Ishikawa (cell line): ENCODE results near the gene GCH1.

Experiments
- CEBPB ChIP-seq: IDR thresholded peaks from 2 replicates; pipeline ENCODE4 v1.6.1; 2012
- CREB1 ChIP-seq: IDR thresholded peaks from 2 replicates; pipeline ENCODE4 v1.6.1; 2012; ENCODE audit warnings: low read depth
- EGR1 ChIP-seq: IDR thresholded peaks from 2 replicates; pipeline ENCODE4 v1.6.1; 2012
- EP300 ChIP-seq: IDR thresholded peaks from 2 replicates; pipeline ENCODE4 v1.6.1; 2012; ENCODE audit warnings: borderline replicate concordance
- FOXM1 ChIP-seq: IDR thresholded peaks from 2 replicates; pipeline ENCODE4 v1.6.1; 2012; ENCODE audit warnings: low read depth, borderline replicate concordance
- MAX ChIP-seq: IDR thresholded peaks from 2 replicates; pipeline ENCODE4 v1.6.1; 2012
- NFIC ChIP-seq: IDR thresholded peaks from 2 replicates; pipeline ENCODE4 v1.6.1; 2012
- RAD21 ChIP-seq: IDR thresholded peaks from 2 replicates; pipeline ENCODE4 v1.6.1; 2012; ENCODE audit warnings: low read depth
- REST ChIP-seq: IDR thresholded peaks from 2 replicates; pipeline ENCODE4 v1.6.1; 2012; ENCODE audit warnings: low read depth, mild to moderate bottlenecking
- TAF1 ChIP-seq: IDR thresholded peaks from 2 replicates; pipeline ENCODE4 v1.6.1; 2012; ENCODE audit warnings: low read depth, mild to moderate bottlenecking
- TCF12 ChIP-seq: IDR thresholded peaks from 2 replicates; pipeline ENCODE4 v1.6.1; 2012; ENCODE audit warnings: low read depth
- TEAD4 ChIP-seq: IDR thresholded peaks from 2 replicates; pipeline ENCODE4 v1.6.1; 2012
- USF1 ChIP-seq: IDR thresholded peaks from 2 replicates; pipeline ENCODE4 v1.6.1; 2012
- YY1 ChIP-seq: IDR thresholded peaks from 2 replicates; pipeline ENCODE4 v1.6.1; 2012; ENCODE audit warnings: low read depth
- ZBTB7A ChIP-seq: IDR thresholded peaks from 2 replicates; pipeline ENCODE4 v1.6.1; 2012; ENCODE audit warnings: low read depth

Gene GCH1

GRCh38 chr14:54815515-54815914 lies 87.1 kb downstream of the GCH1 start:
- TF ChIP-seq CREB1 (no peak), ZBTB7A (no peak), RAD21 (no peak), TCF12 (no peak), MAX (no peak)

- no peak for TF ChIP-seq TCF12
- TF ChIP-seq CEBPB: no peak
- no peak for TF ChIP-seq REST
- TF ChIP-seq EGR1: no peak
- TF ChIP-seq YY1: no peak
- no peak for TF ChIP-seq RAD21
- TF ChIP-seq TEAD4: no peak
- TF ChIP-seq MAX: no peak
- no peak for TF ChIP-seq USF1
- no peak for TF ChIP-seq ZBTB7A
- TF ChIP-seq CREB1: no peak
- TF ChIP-seq EP300: no peak
- no peak for TF ChIP-seq NFIC
- TF ChIP-seq TAF1: no peak
- TF ChIP-seq FOXM1: no peak
Measured at GRCh38 chr14:54815016-54815415, 87.6 kb downstream of the GCH1 start.

GRCh38 chr14:54814076-54814475 lies 88.5 kb downstream of the GCH1 start:
- no peak for TF ChIP-seq CREB1

GRCh38 chr14:54813081-54813480 lies 89.5 kb downstream of the GCH1 start:
- TF ChIP-seq YY1 (no peak), TEAD4 (no peak), REST (no peak)

GRCh38 chr14:54812617-54813016 lies 90.0 kb downstream of the GCH1 start:
- TF ChIP-seq TCF12 (no peak), CEBPB (no peak), EGR1 (no peak), EP300 (no peak), CREB1 (no peak), USF1 (no peak)

- TF ChIP-seq TAF1 (no peak), MAX (no peak), FOXM1 (no peak), EP300 (no peak), CREB1 (no peak), YY1 (no peak)
Measured at GRCh38 chr14:54809767-54810166, 92.9 kb downstream of the GCH1 start.

- TF ChIP-seq NFIC (no peak), USF1 (no peak), REST (no peak), EP300 (no peak), ZBTB7A (no peak), RAD21 (no peak), TEAD4 (no peak), TAF1 (no peak), YY1 (no peak), EGR1 (no peak), CEBPB (no peak), FOXM1 (no peak), CREB1 (no peak), TCF12 (no peak), MAX (no peak)
Measured at GRCh38 chr14:54808326-54809161, 94.1 kb downstream of the GCH1 start.
